ENCODE results near the gene RAMP1.

The RAMP1 gene

DNA sequence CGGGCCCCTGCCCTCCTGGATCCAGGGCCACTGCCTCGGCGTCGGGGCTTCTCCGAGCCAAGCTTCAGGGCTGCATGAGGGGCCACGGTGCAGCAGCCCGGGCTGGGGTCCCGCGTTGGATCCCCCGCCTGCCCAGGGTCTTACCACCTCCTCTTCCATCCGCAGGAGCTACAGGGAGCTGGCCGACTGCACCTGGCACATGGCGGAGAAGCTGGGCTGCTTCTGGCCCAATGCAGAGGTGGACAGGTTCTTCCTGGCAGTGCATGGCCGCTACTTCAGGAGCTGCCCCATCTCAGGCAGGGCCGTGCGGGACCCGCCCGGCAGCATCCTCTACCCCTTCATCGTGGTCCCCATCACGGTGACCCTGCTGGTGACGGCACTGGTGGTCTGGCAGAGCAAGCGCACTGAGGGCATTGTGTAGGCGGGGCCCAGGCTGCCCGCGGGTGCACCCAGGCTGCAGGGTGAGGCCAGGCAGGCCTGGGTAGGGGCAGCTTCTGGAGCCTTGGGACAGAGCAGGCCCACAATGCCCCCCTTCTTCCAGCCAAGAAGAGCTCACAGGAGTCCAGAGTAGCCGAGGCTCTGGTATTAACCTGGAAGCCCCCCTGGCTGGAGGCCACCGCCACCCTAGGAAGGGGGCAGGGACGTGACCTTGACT is 52.1 kb downstream of the RAMP1 start:
- POLR2A ChIA-PET (ENCODE audit: low non-redundant PET) = no interaction called here
- TF ChIP-seq CTCF (conservative IDR thresholded peaks at IDR 0.05; ENCODE audit: low read depth) = no peak

DNA sequence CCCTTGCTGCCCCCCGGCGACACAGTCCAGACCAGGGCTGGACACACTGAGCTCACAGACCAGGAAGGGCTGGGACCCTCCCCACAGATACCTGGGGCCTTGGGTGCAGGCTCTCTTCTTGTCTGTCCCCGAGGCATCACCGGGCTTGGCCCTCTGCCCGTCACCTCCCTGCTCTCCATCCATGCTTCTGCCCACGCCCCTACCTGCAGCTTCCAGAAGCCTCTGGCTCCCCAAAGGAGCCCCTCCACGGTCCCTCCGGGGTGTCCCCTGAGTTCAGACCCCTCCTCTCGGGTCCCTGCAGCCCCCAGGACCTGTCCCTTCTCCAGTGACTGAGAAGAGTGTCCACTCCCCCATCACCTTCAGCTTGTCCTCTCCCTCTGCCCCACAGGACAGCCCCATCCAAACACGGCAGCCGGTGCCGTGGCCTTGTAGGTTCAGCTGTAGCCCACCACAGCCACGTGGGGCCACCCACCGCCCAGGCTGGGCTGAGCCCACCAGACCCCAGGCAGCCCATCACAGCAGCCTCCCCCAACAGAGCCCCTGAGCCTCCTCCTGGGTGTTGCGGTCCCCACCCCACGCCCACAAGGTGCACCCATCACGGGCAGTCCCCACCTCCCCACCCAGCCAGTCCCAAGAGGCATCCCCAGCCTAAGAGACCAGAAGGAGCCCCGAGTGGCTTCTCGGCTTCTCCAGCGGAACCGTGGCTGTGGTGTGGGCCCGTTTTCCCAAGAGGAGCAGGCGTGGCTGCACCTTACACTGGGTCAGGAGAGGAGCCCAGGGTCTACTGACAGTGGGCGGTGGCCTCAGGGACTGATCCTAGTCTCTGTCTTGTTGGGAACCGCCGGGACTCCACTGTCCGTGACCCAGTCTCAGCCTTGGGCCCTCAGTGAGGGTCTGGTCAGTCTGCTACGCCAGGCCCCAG is 53.1 kb downstream of the RAMP1 start:
- ChIA-PET CTCF (interaction anchor here (1.1 kb wide), 1 partner anchor 11 kb away, joined by 5 read pairs; no protein-coding TSS in a partner anchor), POLR2A (ENCODE audit: low non-redundant PET) (no interaction called here)
- TF ChIP-seq CTCF (conservative IDR thresholded peaks at IDR 0.05; ENCODE audit: low read depth) = no peak
- DNase-seq (ENCODE audit: low spot score) = no peak
- H3K27ac ChIP-seq = no peak overlapping the region

More for the DNA sequence above, 52.1 kb downstream of the RAMP1 start:
- H3K27ac ChIP-seq = no peak overlapping the region
- CTCF ChIA-PET = interaction anchor here (0.6 to 0.9 kb wide), 2 partner anchors 12 to 29 kb away, joined by 3 read pairs; no protein-coding TSS in a partner anchor
- DNase-seq (ENCODE audit: low spot score) = no peak

- TF ChIP-seq CTCF (conservative IDR thresholded peaks at IDR 0.05; ENCODE audit: low read depth) = no peak
- peak overlapping the region; percentile 34 for H3K27ac ChIP-seq
- ChIA-PET POLR2A (ENCODE audit: low non-redundant PET) (no interaction called here), CTCF (interaction anchor here (1.1 kb wide), 1 partner anchor 10 kb away, joined by 5 read pairs; no protein-coding TSS in a partner anchor)
- DNase-seq (ENCODE audit: low spot score) = no peak
These were observed 53.9 kb downstream of the RAMP1 start for GRCh38 chr2:237913193-237913917.

- CTCF ChIA-PET = no interaction called here
These were observed 56.2 kb downstream of the RAMP1 start for GRCh38 chr2:237915576-237915975.

GRCh38 chr2:237916296-237916695 is 56.9 kb downstream of the RAMP1 start:
- no peak for DNase-seq (ENCODE audit: low spot score)
- POLR2A ChIA-PET (ENCODE audit: low non-redundant PET) = no interaction called here

More at GRCh38 chr2:237915576-237915975, 56.2 kb downstream of the RAMP1 start:
- H3K27ac ChIP-seq = no peak overlapping the region
- no peak for TF ChIP-seq CTCF (conservative IDR thresholded peaks at IDR 0.05; ENCODE audit: low read depth)
- POLR2A ChIA-PET (ENCODE audit: low non-redundant PET) = no interaction called here
- no peak for DNase-seq (ENCODE audit: low spot score)

More at GRCh38 chr2:237916296-237916695, 56.9 kb downstream of the RAMP1 start:
- CTCF ChIA-PET = no interaction called here
- H3K27ac ChIP-seq = no peak overlapping the region
- no peak for TF ChIP-seq CTCF (conservative IDR thresholded peaks at IDR 0.05; ENCODE audit: low read depth)

All from RWPE1 (cell line).